NCI-H1417 (cell line): ENCODE results near the gene UNC5C.

Experiments
- DNase-seq, 3 experiments: peaks; one replicate each; lab custom pipeline; 2025; lab: John Stamatoyannopoulos, UW

The UNC5C gene

DNA sequence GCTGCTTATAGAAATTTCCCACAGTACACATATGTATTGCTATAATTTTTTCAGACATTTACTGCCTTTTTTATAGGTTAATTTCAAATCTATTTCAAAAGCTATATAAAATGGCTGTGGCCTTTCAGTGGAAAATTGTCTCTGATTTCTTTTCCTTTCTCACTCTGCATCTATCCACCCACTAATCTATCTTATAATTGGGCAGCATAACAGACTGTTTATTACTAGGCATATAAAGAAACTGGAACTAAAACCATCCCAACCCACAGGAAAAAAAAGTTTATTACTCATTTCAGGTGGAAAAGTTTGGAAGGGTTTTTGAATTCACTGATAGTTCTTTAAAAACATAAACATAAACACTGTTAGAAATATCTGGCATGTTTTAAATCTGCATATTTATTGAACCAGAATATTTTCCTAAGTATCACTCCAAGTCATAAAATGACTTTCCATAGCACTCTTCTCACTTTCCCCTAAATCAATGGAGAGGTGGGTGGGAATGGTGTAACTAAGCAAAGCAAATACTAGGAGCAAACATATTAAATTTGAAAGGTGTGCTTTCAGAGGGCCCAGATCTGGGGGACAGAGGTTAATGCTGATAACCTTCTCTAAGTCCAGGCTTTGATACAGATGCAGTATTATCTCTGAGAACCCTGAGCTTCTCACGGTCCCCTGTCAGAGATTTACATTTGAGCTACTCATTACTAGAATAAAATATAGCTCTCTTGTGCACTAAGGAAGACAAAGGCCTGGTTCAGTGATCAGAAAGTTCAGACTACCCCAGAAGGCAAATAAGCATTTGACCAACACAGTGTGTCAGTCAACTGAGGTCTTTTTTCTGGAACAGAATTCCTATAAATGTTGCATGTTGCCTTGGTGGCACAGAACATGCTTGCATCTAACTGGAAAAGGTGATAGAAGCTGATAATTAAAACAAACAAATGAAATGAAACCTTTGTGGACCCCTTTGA lies 328.3 kb downstream of the UNC5C start:
- no peak for DNase-seq

DNA sequence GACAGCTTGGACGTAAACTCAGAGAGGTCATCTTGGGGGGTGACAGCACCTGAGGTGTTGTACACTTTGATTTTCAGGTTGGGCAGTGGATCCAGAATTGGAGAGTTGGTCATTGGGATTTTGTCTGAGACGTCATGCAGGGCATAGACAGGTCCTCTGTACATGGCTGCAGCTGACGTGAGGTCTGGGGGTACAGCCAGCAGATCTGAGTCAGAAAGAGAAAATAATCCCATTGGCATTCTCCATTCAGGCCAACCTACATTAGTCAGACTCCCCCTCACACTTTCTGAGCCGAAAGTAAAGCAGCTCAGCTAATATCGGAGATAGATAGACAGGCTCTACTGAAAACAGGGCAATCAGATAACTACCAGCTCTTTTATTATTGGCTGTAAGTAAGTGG lies 329.7 kb downstream of the UNC5C start:
- DNase-seq: no peak

DNA sequence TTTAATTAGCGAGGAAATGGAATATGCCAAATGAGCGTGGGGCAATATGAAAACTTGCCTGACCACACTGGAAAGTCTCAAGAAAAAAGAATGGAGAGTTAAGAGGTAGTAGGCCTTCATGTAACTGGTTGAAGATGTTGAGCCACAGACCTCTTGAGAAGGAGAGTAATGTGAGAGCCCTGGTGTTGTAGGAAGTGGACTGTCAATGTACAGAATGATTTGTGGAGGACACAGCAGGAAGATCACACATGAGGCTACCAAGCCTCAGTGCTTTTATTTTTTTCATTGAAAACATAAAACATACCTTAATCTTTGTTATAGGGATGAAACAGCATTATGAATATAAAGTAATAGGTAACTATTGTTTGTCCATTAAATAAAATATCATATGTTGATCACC lies 331.6 kb downstream of the UNC5C start:
- no peak for DNase-seq

DNA sequence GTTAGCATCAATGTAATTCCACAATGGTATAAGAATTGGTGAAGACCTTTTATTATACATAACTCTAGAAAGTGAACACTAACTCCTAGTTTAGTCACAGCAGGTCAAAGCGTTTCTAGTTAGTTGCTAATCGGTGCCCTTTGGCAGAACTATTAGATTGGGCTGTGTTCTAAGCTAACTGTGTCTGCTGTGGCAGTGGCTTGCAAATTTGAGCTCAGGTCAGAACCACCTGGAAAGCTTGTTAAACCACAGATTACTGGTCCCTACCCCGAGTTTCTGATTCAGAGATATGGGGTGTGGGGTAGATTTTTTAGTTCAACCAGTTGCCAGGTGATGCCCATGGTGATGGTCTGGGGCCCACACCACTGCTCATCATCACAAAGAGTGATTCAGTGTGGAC lies 332.1 kb downstream of the UNC5C start:
- no peak for DNase-seq

DNA sequence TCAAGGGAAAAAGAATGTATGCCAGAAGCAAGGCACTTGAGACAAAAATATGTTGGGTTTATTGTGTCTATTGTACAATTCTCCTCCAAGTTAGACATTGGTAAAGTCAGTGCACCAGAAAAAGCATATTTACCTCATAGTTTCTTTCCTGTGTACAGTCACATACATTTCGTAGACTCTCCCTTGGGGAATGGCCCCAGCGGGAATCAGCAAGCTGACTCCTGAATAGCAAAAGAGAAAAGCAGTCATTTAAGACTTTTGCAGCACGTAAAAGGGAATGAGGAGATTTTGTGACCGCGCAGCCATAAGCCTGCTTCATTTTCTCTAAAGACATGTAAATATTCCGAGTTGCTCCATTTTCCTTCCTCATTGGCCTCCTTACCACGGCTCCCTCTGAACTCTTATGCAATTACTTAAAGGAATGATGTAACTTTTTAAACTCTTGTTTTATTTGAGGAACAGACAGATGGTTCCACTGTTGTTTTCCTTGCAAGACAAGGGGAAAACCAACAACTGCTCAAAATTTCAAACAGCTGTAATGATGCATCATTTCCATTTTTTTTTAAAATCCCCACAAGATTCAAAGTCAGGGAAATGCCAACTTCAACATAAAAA lies 332.7 kb downstream of the UNC5C start:
- DNase-seq: no peak

DNA sequence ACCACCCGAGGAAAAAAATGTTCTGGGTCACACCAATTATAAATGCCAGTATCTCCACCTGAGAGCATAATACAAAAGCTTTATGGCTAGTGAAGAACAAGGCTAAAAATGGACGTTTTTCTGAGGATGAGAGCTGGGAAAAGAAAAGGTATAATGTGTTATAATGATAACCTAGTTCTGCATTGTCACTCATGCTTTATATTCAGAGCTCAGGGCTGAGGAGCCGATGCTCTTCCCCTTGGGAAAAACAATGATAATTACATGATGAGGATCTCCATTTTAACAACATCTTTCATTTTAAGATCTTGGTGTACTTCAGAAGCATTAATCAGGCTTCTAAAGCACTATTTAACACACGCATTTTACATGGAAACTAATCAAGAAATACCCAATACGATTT lies 333.7 kb downstream of the UNC5C start:
- DNase-seq: peak in 2 of 3 experiments; percentile 19 to 26

DNA sequence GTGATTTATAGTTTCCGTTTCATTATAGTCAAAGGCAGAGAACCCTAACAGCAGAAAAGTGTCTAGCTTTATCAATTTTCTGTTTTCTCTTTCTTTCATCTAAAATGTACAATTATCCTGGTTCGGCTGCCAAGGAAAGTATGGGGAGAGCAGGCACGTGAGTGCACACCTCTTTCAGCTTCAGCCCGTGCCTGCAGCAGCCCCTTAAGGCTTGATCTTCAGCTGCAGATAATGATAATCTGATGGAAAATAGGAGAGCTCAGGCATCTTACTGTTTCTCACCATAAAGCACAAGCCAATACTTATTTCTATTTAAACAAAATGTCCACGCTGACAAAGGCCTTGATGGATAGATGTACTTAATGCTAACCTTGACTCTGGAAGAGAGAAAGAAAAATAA lies 334.4 kb downstream of the UNC5C start:
- no peak for DNase-seq

DNA sequence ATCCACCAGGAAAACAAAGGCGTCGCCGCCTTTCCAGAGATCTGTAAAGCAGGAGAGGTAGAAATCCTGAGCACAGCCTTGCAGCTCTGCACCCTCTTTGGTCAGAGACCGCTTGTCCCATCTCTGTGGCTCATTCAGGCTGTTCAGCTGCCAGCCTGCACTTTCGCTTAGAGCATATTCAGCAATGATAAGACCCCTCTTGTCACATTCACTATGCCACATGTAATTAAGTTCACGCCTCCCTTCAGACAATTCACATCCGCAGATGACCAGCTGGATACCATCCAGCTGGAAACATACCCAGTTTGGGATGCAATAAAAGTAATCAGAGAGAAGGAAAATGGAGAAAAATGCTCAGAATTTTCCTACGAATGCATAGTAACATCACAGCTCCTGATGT lies 335.4 kb downstream of the UNC5C start:
- DNase-seq: peak in 1 of 3 experiments; percentile 32

DNA sequence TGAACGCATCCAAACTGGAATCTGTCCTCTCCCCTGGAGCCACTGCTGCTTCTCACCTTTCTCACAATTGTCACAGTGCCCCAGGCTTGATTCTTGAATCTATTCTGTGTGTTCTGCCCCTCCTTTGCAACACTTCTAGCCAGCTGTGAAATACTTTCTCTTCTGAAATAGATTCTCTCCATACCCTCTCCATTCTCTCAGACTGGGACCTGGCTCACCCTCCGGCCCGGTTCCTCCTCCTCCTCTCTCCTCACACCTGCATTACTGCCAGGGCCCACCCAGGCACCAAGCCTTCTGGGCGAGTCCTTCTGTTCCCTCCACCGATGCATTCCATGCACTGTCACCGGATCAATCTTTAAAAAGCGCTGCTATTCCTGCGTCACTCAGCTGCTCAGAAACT lies 336.1 kb downstream of the UNC5C start:
- DNase-seq: no peak

DNA sequence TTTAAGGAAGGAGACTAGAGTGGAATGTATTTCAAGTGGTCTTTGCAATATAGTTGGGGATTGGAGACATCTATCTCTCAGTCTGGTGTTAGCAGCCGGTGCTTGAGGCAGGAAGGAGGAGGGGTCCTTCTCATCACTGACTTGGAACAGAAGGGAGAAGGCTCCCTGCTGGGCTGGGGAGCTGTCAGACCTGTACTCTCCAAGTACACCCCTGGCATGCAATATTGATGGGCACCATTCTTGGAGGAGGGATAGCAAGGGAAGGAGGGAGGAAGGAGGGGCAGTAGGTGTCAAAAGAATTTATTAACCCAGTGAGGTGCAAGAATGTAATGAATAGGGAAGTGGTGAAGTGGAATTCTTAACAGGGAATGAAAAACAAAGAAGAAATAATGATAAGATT lies 338.8 kb downstream of the UNC5C start:
- no peak for DNase-seq

DNA sequence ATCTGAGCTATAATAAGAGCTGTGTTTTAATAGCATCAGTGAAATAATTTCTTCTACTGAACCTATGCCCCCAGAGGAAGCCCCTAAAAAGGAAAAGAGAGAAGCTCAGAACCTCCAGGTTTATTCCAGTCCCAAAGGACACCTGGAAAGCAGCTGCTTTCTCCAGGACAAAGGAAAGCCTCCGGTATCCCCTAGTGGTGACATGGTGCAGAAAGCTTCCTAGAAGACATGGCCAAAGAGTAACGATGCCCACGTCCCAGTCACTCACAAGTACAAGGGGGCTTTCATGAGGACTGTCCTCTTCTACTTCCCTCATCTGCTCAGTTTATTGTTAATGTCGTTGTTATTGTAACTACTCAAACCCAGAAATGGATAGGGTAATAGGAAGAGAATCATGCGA lies 343.9 kb downstream of the UNC5C start:
- peak in 2 of 3 experiments; percentile 11 to 54 for DNase-seq

DNA sequence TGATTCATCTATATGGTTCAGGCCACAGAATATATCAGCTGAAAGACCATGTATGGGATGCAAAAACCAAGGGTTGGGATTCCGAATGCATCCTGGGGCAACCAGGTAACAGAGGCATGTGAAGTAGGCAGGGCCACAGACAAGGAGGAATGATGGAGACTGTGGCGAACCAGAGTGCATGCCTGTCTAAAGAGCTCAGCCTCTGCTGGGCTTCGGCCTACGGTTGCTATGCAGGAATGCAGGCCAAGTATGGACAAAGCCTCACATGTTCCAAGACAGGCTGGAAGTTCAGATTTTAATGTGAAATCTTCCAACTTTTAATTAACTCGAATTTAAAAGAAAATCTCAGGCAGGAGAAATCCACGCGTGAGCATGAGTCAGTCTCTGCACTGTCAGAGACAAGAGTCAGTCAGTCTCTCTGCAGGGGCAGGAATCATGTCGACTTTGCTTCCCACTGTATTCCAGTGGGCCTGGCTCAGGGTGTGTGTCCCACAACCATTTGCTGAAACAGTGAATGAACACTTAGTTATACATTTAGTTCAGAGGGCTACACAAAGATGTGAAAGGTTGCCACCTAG lies 344.4 kb downstream of the UNC5C start:
- DNase-seq: no peak

DNA sequence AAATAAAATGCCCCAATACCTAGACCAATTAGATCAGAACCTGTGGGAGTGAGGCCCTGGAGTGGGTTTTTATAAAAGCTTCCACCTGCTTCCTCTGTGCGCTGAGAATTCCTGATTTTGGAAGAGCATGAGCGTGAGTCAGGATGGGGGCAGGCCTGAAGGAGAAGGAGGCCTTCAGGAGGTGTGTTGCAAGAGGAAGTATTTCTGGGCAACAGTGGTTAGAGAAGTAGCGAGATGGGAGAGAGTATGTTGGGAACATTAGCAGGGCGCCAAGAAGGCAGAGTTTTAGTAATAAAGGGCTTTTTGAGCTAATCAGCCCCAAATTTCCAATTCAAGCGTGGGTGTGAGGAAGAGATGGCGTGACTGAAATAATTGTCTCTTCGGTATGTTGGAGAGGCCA lies 349.8 kb downstream of the UNC5C start:
- DNase-seq: no peak

DNA sequence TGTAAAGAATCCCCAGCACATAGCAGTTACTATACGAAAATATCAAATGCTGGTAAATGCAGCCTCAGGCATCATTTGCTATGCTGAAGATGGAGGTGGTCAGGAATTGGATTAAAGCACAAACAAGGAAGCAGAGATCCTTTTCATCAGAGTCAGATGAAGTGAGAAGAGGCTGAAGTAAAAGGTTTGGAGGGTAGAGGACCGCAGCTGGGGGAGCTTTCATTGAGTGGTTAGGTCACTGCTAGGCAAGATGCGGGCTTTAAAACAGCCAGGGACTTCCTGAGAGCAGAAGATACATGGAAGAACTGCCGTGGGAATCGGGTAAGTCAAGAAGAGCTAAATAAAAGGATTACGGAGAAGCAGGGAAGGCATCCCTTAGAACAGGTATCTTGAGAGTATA lies 351.4 kb downstream of the UNC5C start:
- DNase-seq: no peak

DNA sequence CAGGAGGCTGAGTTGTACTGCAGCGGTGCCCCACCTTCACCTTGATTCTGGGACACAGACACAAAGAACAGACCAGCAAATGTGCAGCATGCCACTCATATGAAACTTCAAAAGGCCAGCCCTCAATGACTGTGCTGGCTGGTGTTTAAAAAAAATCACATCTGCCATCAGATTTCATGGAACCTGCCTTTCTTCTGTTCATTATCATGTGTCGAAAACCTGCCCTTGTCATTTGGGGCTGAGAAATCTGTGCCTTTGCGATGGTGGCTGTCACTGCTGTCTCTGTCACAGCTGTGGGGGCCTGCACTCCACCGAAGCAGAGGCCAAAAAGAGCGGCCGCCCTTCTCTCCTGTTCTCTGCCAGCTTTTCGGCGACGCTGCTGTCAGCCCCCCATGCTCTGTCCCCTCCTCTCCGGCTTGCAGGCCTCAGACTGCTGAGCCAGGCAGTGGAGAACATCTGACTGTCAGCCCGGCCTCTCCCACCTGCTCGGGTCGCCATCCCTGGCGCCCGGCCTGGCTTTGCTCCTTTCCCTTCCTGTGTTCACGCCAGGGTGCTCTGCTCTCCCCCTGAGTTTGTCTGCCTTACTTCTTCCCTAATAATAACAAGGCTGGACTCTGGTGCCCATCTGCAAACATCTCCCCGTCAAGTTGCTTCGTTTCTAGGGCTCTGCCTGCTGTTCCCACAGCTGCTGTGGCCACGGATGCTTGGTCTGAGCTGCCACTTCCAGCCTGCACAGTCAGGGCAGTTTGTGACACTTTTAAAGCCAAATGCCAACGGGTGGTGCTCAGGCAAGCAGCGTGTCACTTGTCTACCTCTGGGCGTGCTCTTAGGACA lies 355.2 kb downstream of the UNC5C start:
- peak in 2 of 3 experiments; percentile 4 to 41 for DNase-seq

DNA sequence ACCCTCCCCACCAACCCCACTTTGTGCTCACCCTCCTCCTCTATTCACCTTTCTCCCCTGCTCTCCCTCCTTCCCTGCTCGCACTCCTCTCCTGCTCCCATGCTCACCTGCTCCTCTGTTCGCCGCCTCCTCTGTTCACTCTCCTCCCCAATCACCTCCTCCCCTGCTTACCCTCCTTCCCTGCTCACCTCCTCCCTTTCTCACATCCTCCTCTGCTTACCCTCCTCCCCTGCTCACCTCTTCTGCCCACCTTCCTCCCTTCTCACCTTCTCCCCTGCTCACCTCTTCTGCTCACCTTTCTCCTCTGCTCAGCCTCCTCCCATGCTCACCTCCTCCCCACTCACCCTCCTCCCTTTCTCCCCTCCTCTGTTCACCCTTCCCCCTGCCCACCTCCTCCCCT lies 357.2 kb downstream of the UNC5C start:
- DNase-seq: no peak

DNA sequence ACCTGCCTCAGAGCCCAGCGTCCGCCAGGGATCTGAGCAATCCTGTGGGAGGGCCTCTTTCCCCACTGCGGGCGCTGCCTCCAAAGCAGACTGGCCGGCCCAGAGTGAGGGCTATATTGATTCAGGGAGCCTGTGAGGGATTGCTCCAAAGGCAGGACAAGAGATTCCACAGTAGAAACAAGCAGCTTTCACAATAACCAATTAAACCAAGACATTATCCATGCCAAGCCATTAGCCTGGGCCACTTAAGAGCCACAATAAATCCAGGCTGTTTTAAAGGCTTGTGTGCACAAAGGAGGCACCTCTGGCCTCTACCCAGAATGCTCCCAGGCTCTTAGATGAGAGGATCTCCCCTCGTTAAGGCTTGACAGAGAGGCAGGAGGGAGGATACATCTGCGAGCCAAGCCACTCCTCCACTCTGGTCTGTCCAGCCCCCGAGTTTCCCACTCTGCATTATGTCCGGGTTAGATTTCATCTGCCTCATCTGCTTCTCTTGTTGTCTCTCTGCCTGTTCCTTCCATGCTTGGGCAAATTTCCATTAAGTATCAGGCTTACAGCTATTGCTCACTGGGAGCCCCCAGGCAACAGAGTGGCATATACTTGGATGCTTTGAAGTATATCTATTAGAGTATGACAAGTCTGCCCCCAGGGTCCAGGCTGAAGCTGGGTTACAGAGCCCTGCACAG lies 357.9 kb downstream of the UNC5C start:
- DNase-seq: peak; percentile 52 to 90 (median 86)

DNA sequence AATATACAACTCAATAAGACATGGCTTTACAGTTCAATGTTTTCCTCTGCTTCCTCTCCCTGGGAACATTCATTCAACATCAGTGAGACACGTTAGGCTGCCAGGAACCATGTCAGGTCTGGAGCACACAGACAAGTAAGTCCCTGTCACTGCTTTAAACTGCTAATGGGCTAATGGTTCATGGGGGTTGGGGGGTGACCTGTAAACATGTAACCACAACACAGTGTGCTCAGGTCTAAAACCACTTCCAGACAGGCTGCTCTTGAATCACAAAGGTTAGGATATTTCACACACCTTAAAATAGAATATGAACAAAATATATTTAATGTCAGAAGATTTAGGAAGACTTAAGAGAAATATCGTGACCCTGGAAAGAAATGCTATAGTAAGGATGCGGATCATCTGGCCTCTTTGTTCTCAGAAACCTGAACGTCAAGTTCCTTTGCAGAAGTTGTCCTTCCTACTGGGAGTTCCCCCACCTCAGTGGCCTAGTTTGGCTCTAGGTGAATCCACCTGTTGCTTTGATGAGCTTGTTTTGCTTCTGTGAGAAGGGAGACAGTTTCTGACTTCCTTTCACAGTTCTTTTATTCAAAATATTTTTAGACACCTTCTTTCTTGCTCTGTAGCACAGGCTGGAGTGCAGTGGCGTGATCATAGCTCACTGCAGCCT lies 359.9 kb downstream of the UNC5C start:
- DNase-seq: no peak

DNA sequence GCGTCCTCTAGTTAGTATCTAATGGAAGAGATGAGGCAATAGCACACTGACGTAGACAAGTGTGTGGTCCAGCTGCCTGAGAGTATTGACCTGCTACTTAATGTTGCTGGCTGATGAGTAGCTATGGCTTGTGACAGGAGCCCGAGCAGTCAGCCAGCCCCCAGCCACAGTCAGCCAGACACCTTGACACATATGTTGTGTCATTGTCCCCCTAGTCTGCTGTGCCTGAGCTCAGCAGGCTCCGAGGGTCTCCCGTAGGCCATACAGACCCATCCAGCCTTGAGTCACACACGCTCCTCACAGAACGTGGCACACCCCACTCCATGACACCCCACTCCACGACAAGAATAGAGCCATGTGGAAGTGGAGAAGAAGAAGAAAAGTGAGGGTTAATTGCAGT lies 362.1 kb downstream of the UNC5C start:
- DNase-seq: no peak

DNA sequence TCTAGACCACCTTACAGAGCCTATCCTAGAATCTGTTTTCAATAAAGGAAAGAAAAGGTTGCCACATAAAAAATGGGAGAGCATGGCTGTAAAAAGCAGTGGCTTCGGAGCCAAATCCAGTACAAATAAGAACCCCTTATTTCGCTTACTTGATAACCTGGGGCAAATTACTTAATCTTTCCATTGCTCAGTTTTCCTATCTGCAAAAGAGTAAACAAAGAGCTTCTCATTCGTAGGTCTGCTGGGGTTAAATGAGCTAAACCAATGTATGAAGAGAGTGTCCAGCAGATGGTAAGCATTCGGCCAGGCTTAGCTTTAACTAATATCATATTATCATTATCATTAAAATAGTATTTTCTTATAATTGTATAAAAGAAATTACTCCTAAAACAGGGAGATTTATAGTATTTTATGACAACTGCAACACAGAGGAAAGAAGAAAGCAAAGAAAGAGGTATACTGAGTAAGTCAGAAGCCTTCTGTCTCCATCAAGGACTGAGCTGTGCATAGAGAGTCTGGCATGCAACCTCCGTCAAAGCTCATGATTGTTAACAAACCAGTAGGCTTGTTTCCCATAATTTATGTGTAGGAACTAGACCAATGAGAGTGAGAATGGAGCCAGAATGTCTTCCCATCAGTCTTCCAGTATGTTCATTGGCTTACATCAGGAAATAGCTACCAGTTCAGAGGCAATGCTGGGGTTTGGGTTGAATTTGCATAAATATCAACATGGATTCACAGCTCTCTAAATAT lies 364.9 kb downstream of the UNC5C start:
- DNase-seq: no peak
